NCI-H524 (cell line): Measurements from ENCODE around the gene IFI30.

Experiments
- DNase-seq, 2 experiments: peaks; one replicate each; lab custom pipeline; 2025; lab: John Stamatoyannopoulos, UW

IFI30 gene

GRCh38 chr19:18173572-18174288, at the start of gene IFI30:
Gene IFI30, plus strand, starts transcription at chr19:18173813. Its CDS starts 29 bp downstream, at chr19:18173842.
- peak; percentile 29 to 67 for DNase-seq

- no peak for DNase-seq
Measured at GRCh38 chr19:18123819-18124218, 49.8 kb upstream of the IFI30 start.

- DNase-seq, result no peak
Measured at GRCh38 chr19:18126097-18126496, 47.5 kb upstream of the IFI30 start.

GRCh38 chr19:18128044-18128443, 45.6 kb upstream of the IFI30 start:
- no peak for DNase-seq

- DNase-seq, result no peak
Measured at GRCh38 chr19:18128805-18129204, 44.8 kb upstream of the IFI30 start.

GRCh38 chr19:18130523-18131242, 42.9 kb upstream of the IFI30 start:
- DNase-seq, result no peak

- DNase-seq, result no peak
Measured at GRCh38 chr19:18131841-18132596, 41.6 kb upstream of the IFI30 start.

GRCh38 chr19:18135712-18136584, 37.7 kb upstream of the IFI30 start:
- DNase-seq, result no peak

- no peak for DNase-seq
Measured at GRCh38 chr19:18137242-18137641, 36.4 kb upstream of the IFI30 start.

- DNase-seq, result no peak
Measured at GRCh38 chr19:18137657-18138339, 35.8 kb upstream of the IFI30 start.

- DNase-seq, result no peak
Measured at GRCh38 chr19:18140473-18140872, 33.1 kb upstream of the IFI30 start.

- no peak for DNase-seq
Measured at GRCh38 chr19:18141031-18141430, 32.6 kb upstream of the IFI30 start.

GRCh38 chr19:18143902-18144301, 29.7 kb upstream of the IFI30 start:
- no peak for DNase-seq

GRCh38 chr19:18144361-18144760, 29.3 kb upstream of the IFI30 start:
- DNase-seq, result no peak

GRCh38 chr19:18144906-18145305, 28.7 kb upstream of the IFI30 start:
- DNase-seq, result no peak

- DNase-seq, result no peak
Measured at GRCh38 chr19:18145391-18145999, 28.1 kb upstream of the IFI30 start.

- no peak for DNase-seq
Measured at GRCh38 chr19:18147396-18147795, 26.2 kb upstream of the IFI30 start.

- DNase-seq, result no peak
Measured at GRCh38 chr19:18149596-18149975, 24.0 kb upstream of the IFI30 start.

- no peak for DNase-seq
Measured at GRCh38 chr19:18150776-18151624, 22.6 kb upstream of the IFI30 start.

GRCh38 chr19:18152442-18152816, 21.2 kb upstream of the IFI30 start:
- peak; percentile 99 to 100 for DNase-seq
